DMS 273 (cell line): ENCODE data around the gene POLE3.
"Not testable (repeated sequence)": the region's sequence is repeated elsewhere in the genome, so short reads cannot be mapped to it uniquely, and the experiment has no call there.

ENCODE experiments used
- DNase-seq: peaks from one replicate; lab custom pipeline; 2025; ENCODE audit not compliant: unreplicated experiment; lab: John Stamatoyannopoulos, UW

Gene POLE3, protein sequence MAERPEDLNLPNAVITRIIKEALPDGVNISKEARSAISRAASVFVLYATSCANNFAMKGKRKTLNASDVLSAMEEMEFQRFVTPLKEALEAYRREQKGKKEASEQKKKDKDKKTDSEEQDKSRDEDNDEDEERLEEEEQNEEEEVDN

DNA sequence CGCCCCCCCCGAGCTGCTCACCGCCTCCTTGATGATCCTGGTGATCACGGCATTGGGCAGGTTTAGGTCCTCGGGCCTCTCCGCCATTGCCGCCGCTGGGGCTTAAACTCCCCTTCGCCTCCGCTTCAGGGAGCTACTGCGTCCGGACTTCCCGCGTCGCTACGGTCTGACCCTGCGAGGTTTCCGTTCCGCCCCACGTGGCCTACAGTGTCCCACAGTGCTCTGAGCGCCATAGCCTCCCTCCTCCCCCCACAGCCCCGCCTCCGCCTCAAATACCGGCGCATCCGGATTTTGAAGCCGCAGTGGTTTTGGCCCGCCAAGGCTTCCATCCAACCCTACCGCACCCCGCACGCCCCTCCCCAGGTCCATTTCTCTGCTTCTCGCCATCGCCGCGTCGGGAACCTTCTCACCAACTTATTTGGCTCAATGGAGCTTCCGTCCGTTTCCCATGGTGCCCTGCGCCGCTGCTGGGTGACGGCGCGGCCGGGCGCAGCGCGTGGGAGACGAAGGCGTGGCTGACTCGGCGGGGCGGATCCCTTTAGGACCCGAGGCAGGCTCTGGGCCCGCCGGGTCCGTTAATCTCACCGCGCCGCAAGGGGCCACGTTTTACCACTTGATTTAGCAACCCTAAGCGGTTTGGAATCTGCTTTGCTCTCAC is at the start of gene POLE3, which contains the start of gene C9orf43:
POLE3 (minus strand) TSS at position 469 of the 658 bp plus-strand sequence; CDS start at position 87, 382 bp downstream.
C9orf43 (plus strand) TSS at position 541 of the 658 bp plus-strand sequence. CDS start 2,747 bp downstream, outside the sequence.
- DNase-seq: peak; percentile 98

DNA sequence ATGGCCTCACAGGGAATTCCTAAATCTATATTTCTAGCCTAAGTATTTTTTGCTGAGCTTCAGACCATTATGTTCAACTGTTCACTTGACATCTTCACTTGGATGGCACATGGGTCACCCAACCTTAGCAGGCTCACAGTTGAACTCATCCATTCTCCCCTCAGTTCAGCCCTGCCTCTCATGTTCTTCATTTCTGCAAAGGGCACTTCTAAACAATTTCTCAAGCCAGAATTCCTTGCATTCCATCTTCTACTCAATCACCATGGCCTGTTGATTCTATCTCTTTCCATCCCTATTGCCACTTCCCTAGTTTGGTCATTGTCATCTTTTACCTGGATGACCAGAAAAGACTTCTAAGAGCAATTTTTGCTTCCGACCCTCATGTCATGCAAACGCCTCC is 45.8 kb upstream of the POLE3 start:
- no peak for DNase-seq

DNA sequence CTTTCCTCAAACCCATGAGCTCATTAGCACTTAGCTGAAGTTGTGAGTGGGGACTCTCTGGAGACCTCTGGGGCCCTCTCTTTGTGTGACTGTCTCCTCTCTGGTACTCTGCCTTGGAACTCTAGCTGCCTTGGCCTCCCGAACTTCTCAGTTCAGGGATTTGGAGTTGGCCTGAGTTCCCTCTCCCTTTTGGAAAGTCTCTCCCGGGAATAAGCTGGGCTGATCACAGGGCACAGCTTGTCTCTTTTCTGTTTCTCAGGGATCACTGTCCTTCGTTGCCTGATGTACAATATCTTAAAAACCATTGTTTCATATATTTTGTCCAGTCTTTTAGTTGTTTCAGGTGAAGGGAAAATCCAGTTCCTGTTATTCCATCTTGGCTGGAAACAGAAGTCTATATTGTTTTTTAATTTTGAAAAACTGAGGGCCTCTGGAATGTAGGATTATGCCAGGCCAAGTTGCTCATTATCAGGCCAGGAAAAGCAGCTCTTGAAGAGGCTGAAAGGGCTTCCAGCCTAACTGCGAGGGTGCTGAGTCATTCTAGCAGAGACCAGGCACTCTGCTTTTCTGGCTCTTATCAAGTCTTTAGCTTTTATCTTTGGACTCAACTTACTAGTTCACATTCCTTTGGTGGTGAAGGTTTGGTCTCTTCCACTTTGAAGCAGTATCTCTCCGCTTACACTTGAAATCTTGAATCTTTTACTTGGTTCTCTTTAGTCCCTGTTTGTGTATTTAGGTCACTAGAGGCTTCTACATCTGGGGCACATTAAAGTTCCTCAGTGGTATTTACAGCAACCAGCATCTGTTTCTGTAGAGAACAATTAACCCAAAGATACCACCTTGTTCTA is 44.7 kb upstream of the POLE3 start:
- peak; percentile 54 for DNase-seq

DNA sequence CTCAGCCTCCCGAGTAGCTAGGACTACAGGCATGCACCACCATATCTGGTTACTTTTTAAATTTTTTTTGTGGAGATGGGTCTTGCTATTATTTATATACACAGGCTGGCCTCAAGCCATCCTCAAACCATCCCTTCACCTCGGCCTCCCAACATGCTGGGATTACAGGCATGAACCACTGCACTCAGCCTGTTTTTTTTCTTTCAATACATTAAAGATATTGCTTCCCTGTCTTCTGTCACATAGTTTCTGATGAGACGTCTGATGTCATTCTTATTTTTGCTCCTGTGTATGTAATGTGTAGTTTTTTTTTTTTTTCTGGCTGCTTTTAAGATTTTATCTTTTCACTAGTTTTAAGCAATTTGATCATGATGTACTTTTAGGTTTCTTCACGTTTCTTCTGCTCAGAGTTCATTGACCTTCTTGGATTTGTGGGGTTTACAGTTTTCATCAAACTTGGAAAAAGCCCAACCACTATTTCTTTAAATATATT is 41.7 kb upstream of the POLE3 start:
- DNase-seq: no peak

DNA sequence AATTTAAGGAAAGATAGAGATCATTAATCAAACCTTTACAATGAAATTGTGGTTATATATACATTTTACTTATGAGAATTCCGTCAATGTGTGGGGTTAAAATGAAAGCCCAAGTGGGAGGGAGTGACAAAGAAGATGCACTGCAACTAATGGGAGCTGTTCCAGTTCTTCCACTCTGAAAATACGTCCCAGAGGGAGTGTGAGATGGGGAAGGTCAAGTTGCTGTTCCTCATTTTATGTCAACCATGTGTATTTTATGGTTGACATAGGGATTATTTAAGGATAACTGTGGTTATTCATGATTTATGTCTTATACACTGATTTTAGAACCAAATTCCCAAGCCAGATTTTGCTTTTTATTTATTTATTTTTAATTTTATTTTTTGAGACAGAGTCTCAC is 38.9 kb upstream of the POLE3 start:
- no peak for DNase-seq

DNA sequence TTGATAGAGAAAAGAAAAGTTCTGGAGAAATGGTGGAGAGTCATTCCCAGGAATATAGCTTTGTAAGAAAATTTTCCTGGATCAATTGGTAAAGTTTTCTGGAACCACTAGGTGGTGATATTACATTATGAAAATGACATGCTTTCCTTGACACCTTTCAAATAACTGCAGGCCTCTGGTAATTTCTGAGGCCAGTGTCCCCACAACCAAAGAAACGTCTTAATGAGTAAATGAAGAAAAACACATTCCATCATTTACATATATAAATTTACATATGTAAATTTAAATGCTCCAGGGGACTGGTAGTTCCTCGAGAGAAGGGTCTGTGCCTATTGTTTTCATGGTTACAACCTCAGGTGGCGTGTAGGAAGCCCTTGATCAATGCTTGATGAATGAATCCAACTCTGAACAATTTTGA is 35.9 kb upstream of the POLE3 start:
- peak; percentile 68 for DNase-seq

DNA sequence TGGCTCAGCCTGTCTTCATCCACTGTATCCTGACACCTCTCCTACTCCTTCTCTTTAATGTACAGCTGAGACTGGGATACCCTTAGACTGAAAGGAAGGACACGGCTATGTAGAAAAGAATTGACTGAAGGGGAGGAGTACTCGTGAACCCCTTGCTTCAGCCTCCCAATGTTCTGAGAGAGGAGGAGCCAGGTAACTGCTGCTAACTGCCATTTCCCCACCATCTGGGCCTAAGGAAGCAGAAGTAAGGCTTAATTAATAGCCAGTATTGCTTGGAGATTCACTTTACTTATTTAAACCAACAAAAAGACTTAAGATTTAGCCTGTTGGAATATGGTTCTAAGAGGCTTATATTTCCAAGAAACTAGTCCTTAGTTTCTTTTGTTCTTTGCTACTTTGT is 34.3 kb upstream of the POLE3 start:
- no peak for DNase-seq

DNA sequence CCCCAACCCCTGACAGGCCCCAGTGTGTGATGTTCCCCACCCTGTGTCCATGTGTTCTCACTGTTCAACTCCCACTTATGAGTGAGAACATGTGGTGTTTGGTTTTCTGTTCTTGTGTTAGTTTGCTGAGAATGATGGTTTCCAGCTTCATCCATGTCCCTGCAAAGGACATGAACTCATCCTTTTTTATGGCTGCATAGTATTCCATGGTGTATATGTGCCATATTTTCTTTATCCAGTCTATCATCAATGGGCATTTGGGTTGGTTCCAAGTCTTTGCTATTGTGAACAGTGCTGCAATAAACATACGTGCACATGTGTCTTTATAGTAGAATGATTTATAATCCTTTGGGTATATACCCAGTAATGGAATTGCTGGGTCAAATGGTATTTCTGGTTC is 27.2 kb upstream of the POLE3 start:
- DNase-seq: not testable (repeated sequence)

DNA sequence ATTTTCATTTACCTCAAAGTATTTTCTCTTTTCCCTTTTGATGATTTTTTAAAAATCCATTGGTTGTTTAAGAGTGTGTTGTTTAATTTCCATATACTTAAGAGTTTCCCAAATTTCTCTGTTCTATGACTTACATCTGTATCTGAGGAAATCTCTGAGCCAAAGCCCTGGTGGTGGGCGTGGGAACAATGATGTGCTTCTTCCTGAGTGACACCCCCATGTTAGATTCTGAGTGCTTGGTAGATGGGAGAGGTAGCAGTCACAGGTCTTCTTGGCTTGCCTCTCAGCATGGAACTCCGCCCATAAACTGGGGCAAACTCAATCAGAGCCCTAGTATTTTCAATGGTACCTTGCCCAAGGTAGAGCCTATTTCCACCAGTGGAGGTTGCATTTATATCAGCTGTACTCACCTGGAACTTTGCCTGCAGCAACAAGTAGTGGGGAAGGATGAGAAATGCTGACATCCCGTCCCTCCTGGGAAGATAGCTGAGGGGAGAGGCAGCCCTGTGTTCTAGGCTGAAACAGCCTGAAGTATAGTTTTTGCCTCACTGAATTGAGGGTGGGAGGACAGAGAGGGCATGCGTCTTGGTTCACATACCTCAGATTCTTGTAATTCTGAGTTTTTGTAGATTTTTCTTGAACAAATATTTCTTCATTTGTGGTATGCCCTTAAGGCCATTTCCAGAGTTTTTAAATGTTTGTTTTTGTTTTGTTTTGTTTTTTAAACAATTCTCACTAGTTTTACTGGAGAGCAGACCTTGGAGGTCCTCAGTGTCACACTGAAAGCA is 26.4 kb upstream of the POLE3 start:
- DNase-seq: no peak

DNA sequence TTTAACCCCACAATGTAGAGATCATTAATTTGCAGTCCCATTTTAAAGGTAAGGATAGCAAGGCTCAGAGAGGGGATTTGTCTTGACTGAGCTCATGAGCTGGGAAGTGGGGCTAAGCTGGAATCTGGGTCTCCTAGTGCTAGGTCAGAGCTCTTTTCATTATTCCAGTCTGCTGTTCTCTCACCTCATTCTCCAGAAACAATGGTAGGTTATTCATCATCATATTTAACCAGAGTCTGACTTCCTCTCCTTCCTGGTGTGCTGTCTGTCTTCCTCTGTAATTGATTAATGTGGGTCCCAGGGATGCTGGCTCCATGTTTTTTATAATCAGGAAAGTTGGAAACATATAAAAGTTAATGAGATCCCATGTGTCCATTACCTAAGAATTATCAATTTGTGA is 20.7 kb upstream of the POLE3 start:
- DNase-seq: no peak

DNA sequence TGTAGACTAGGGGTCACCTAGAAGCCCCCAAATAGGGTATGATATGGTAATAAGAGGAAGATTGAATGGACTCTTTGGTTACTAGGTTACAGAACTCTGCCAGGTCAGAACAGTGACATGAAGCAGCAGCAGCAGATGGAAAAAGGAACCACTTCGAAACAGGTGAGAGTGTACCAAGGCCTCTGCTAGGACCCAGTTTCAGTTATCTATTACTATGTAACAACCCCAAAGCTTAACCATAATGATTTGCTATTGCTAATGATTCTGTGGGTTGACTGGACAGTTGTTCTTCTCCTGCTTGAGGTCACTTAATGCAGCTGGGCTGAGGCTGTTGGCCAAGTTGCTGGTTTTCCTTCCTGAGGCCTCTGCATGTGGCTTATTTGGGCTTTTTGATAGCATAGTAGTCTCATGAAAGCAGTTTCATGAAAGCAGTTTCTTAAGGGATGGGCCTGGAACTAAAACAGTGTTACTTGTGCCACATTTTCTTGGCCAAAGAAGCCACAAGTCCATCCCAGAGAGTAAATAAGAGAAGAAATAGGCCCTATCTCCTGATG is 17.7 kb upstream of the POLE3 start:
- no peak for DNase-seq

DNA sequence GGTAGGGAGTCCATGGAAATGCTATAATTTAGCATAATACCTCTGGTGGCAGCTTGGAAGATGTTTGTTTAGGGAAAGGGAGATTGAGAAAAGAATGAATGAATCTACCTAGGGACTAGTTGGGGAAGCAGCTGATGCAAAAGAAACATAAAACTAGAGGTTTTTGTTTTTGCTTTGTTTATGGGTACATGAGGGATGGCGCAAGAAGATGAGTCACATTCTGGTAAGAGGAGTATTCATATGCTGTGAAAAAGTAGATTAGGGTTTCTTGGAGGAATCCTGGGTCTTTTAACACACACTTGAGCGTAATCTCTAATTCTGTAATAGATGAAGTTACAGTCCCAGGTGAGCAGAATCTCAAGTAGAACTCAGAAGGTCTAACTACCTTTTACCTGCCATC is 17.2 kb upstream of the POLE3 start:
- no peak for DNase-seq

DNA sequence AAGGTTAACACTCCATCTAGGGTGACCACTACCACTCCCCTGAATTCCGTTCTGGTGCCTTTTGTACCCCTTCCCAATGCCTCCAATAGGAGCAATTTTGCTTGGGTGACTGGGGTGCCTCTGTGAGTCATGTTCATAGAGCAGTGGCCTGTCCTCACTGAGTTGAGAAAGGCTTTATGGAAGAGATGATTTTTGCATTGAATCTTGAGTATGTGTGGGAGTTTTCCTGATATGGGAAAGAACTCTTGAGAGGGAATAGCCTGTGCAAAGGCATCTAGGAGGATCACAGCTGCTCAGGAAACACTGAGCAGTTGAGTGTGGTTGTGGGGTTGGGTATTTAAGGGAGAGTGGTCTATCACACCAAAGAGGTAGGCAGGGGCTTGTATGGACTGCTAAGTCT is 16.2 kb upstream of the POLE3 start:
- no peak for DNase-seq

DNA sequence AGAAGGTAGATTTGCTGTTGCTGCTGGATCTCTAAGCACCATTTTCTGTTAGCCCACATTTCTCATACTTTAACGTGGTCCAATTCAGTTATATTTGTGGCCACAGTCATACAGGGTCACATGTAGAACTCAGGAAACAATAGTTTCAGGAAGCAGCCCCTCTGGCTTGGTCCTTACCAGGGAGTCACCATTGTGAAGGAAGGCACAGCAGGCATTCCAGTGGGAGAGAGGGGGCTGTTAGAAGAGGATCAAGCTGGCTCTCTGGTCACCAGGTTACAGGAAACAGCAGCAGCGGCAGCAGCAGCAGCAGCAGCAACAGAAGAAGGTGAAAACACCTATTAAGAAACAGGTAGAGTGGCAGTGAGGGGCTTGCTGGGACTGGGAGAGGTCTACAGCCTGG is 14.6 kb upstream of the POLE3 start:
- DNase-seq: no peak

DNA sequence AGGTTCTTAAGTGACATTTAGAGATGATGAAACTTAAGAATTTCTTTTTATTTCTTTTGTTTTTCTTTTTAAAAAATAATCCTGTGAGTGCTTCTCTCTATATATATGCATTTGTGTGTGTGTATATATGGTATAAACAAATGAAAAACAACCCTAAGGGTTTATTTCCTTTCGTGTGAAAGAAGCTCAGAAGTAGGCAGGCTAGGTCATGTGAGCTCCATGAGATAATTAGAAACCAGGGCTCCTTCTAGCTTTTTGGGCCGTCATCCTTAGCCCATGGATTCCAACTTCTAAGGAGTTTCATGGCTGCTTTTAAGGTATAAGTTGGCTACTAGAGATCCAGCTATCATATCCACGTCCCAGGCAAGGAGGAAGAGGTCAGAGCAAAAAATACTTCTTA is 11.3 kb upstream of the POLE3 start:
- DNase-seq: no peak

DNA sequence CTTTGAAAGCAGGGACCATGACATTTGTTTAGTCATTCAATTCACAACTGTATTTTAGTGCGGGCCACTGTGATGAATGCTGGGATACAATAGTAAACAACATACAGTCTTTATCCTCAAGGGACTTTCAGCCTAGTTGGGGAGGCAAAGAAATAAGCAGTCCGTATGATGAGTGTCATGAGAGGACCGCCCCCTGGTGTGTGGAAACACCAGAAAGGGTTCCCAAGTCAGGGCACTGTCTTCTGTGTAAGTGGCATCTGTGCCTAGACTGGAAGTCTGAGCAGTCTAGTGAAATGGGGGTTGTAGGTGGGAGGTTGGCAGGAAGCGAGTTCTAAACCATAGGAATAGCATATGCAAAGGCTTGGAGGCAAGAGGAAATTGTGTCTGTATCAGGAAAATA is 6.9 kb upstream of the POLE3 start:
- DNase-seq: no peak

DNA sequence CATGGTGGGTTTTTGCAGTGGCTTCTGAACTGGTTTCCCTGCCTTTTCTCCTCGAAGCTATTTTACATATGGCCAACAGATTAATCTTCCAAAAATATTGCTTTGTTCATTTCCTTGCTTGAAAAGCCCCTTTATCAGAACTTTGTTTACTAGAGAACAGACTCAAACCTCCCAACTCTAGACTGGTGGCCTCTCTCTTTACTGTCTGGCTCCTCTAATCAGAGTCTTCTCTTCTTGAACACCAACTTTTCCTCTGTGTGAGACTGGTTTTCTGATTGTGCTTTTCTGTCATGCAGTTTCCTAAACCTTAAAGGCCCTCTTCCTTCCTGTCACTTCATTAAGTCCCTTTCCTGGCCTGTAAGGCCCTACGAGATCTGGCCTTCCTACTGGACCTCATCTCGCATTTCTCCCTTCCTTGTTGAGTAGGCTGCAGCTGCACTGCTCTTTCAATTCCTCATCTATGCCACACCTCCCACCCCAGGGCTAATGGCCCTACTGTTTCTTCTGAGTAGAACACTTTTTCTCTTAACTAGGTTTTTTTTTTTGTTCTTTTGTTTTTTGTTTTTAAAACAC is 5.8 kb upstream of the POLE3 start:
- no peak for DNase-seq

DNA sequence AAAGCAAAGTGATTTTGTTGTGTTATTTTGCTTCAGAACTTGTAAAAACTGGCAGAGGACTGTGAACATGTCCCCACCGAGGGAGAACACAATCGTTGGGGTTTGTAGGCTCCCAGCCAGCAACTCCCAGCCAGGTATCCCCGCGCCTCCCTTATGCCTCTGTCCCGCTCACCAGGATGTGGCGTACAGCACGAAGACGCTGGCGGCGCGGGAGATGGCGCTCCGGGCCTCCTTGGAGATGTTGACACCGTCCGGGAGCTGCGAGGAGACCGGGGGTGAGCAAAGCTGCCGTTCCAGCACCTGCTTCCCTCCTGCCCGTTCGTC is 630 bp downstream of the POLE3 start:
- peak; percentile 71 for DNase-seq

DNA sequence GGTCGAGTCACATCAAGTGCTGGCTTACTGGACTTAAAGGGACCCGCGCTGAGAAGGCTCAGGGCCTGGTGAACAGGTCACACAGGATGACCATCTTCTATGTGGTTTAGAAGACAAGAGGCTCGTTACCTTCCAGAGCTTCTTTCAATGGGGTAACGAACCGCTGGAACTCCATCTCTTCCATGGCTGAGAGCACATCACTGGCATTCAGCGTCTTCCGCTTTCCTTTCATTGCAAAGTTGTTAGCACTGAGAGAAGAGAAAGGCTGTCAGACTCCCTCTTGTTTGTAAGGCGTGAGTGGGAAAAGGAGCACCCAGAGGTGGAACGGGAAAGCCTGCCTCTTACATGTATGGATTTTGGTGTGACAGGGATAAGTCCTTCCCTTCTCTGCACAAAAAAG is 994 bp downstream of the POLE3 start:
- DNase-seq: peak; percentile 40

DNA sequence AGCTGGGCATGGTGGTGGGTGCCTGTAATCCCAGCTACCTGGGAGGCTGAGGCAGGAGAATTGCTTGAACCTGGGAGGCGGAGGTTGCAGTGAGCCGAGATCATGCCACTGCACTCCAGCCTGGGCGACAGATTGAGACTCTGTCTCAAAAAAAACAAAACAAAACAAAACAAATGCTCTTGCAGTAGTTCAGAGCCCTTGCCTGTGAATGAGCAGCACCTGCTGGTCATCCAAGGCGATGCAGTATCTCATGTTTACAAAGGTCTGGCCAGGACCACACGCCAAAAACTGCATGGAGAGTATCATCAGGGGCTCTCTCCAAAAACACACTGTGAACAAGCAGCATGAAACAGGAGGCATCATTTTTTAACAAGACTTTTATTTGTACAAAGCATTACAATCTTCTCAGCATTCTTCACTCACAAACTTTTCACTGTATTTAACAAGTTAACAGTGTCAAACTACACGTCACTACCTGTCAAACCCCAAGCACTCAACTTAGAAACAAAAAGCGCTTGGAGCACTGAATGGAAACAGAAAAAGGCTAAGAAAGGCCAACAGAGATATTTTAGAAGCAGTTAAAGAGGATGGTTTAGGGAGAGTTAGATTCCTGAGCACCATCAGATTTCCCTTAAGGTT is 3.5 kb downstream of the POLE3 start:
- peak; percentile 84 for DNase-seq
